Gastroesophageal sphincter (tissue), 4 donors: ENCODE data around the gene SPRTN. TPM values are rescaled to one million over a fixed set of nuclear protein-coding genes. Genes with fewer than 3 reads are reported as not detected.

Source experiments
- ATAC-seq: fragments of 150-250 bp; one replicate; pipeline ENCODE4 v1.9.1; 2016; ENCODE audit warnings: mild to moderate bottlenecking, moderate library complexity
- H3K27ac ChIP-seq, 4 donors: fragments of 200-600 bp; sonication (generic) in 3 of 4; 1 replicate in 3 of 4; 2 replicates in 1 of 4; pipeline ENCODE4 v1.5.1; 2016 to 2019
- H3K27me3 ChIP-seq: fragments of 200-600 bp; sonication (generic); one replicate; pipeline ENCODE4 v1.5.1; 2019
- H3K36me3 ChIP-seq, 2 donors: fragments of 200-600 bp; sonication (generic); one replicate each; pipeline ENCODE4 v1.5.1; 2019; ENCODE audit warnings: control low read depth in 1 of 2
- H3K4me1 ChIP-seq, 3 donors: fragments of 200-600 bp; sonication (generic); 1 replicate in 2 of 3; 2 replicates in 1 of 3; pipeline ENCODE4 v1.5.1; 2016 to 2019; ENCODE audit warnings: control low read depth in 2 of 3
- H3K4me3 ChIP-seq, 2 donors: fragments of 200-600 bp; sonication (generic); one replicate each; pipeline ENCODE4 v1.5.1; 2019; ENCODE audit warnings: mild to moderate bottlenecking in 1 of 2, moderate library complexity in 1 of 2
- H3K9me3 ChIP-seq, 3 donors: fragments of 200-600 bp; sonication (generic); one replicate each; pipeline ENCODE4 v1.5.1; 2017 to 2019; ENCODE audit warnings: control low read depth in 2 of 3
- CTCF ChIP-seq, 4 experiments: fragments of 200-600 bp in 2 of 4; fragments of 450-650 bp in 2 of 4; sonication (generic) in 1 of 4; IDR thresholded peaks; one replicate each; pipeline ENCODE4 v1.5.1; 2017 to 2019; ENCODE audit warnings: antibody characterized with exemption in 4 of 4, mild to moderate bottlenecking in 2 of 4, moderate library complexity in 2 of 4
- EP300 ChIP-seq: sonication (generic); formaldehyde crosslinking; IDR thresholded peaks from one replicate; pipeline ENCODE4 v1.6.1; 2017; ENCODE audit warnings: antibody characterized with exemption, mild to moderate bottlenecking
- POLR2A ChIP-seq, 2 donors: fragments of 450-650 bp; IDR thresholded peaks; one replicate each; pipeline ENCODE4 v1.6.1; 2017; ENCODE audit warnings: antibody characterized with exemption in 2 of 2, mild to moderate bottlenecking in 2 of 2, moderate library complexity in 1 of 2
- POLR2AphosphoS5 ChIP-seq: sonication (generic); formaldehyde crosslinking; IDR thresholded peaks from one replicate; pipeline ENCODE4 v1.6.1; 2017; ENCODE audit warnings: antibody characterized with exemption
- WGBS, 2 donors: methylation state at CpG; one replicate each; pipeline ENCODE4 v1.1.5; 2018; ENCODE audit warnings: low coverage in 1 of 2; 5-methylcytosine and 5-hydroxymethylcytosine counted together
- total RNA-seq, 4 donors: library from RNA; depleted of rRNA; stranded (reverse); fragments of >200 nt; gene quantifications; one replicate each; pipeline ENCODE4 v1.1.0, GENCODE V29; 2016

SPRTN gene
- total RNA-seq, 4 donors from 2014 or later = 15.3 to 34.7 (median 20.7) TPM

- no peak for TF ChIP-seq CTCF (IDR thresholded peaks at IDR 0.05)
- TF ChIP-seq POLR2A (IDR thresholded peaks at IDR 0.05) = no peak
- TF ChIP-seq EP300 = no peak
- TF ChIP-seq POLR2AphosphoS5 = no peak
- H3K4me1 ChIP-seq = no peaks in the 10 kb centered on the region
- no peaks in the 10 kb centered on the region for H3K9me3 ChIP-seq
- no peak overlapping the region for H3K4me3 ChIP-seq
- H3K27ac ChIP-seq = no peak overlapping the region
- no peak for ATAC-seq
- no peaks in the 10 kb centered on the region for H3K27me3 ChIP-seq
- H3K36me3 ChIP-seq = no peaks in the 10 kb centered on the region
- WGBS, 2 donors = 67 to 100% methylated on average over 1 to 5 of the region's 8 CpGs
These were observed 26.2 kb upstream of the SPRTN start for GRCh38 chr1:231311720-231312431.

DNA sequence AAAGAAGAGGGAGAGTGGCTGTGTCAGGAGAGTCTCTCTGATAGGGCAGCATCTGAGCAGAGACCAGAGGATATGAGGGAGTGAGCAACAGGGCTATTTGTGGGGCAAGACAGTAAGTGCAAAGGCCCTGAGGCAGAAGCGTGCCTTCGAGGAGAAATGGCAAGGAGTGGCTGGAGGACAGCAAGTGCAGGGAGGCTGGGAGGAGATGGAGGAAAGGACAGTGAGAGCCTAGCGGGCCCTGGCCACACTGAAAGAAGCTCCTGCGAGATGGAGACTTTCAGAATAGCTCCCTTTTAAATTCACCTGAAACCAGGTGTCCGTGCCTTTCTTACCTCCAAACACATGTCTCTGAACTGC is 25.7 kb upstream of the SPRTN start:
- TF ChIP-seq CTCF (IDR thresholded peaks at IDR 0.05) (no peak), EP300 (no peak), POLR2A (IDR thresholded peaks at IDR 0.05) (no peak), POLR2AphosphoS5 (no peak)
- H3K27ac ChIP-seq = no peak overlapping the region
- H3K4me1 ChIP-seq = no peaks in the 10 kb centered on the region
- H3K9me3 ChIP-seq = no peaks in the 10 kb centered on the region
- 98% methylated on average over 5 of the region's 5 CpGs; no CpG with 5 or more reads in 1 of the 2 donors for WGBS, 2 donors
- no peaks in the 10 kb centered on the region for H3K36me3 ChIP-seq
- H3K27me3 ChIP-seq = no peaks in the 10 kb centered on the region
- H3K4me3 ChIP-seq = no peak overlapping the region
- ATAC-seq = no peak

GRCh38 chr1:231313661-231314060 is 24.4 kb upstream of the SPRTN start:
- Histone ChIP-seq H3K27me3 (no peaks in the 10 kb centered on the region), H3K4me1 (no peaks in the 10 kb centered on the region), H3K36me3 (no peaks in the 10 kb centered on the region), H3K27ac (no peak overlapping the region), H3K9me3 (no peaks in the 10 kb centered on the region), H3K4me3 (no peak overlapping the region)
- no peak for TF ChIP-seq EP300
- no peak for TF ChIP-seq POLR2A (IDR thresholded peaks at IDR 0.05)
- no peak for TF ChIP-seq CTCF (IDR thresholded peaks at IDR 0.05)
- TF ChIP-seq POLR2AphosphoS5 = no peak
- ATAC-seq = no peak
- WGBS, 2 donors = 77 to 87% methylated on average over 3 of the region's 4 CpGs

DNA sequence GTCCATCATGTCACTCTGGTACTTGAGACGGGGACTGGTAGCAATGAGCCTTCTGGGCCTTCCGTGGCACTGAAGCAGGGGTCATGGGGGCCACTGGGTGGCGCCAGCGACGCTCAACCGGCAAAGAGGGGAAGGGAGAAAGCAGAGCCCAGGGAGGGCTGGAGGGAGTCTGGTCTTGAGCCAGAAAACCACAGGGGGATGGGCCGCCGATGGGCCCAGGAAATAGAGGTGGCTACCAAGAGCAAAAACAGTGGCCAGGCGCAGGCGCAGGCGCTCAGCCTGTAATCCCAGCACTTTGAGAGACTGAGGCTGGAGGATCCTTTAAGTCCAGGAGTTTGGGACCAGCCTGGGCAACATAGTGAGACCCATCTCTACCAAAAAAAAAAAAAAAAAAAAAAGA is 22.2 kb upstream of the SPRTN start:
- no peak overlapping the region for H3K27ac ChIP-seq
- WGBS, 2 donors = 14 to 30% methylated on average over 4 to 6 of the region's 11 CpGs
- TF ChIP-seq CTCF (IDR thresholded peaks at IDR 0.05) = peak in 1 of 4 experiments; percentile 45
- no peak for TF ChIP-seq POLR2AphosphoS5
- no peaks in the 10 kb centered on the region for H3K36me3 ChIP-seq
- H3K9me3 ChIP-seq = no peaks in the 10 kb centered on the region
- no peaks in the 10 kb centered on the region for H3K4me1 ChIP-seq
- H3K4me3 ChIP-seq = no peak overlapping the region
- no peak for ATAC-seq
- no peaks in the 10 kb centered on the region for H3K27me3 ChIP-seq

DNA sequence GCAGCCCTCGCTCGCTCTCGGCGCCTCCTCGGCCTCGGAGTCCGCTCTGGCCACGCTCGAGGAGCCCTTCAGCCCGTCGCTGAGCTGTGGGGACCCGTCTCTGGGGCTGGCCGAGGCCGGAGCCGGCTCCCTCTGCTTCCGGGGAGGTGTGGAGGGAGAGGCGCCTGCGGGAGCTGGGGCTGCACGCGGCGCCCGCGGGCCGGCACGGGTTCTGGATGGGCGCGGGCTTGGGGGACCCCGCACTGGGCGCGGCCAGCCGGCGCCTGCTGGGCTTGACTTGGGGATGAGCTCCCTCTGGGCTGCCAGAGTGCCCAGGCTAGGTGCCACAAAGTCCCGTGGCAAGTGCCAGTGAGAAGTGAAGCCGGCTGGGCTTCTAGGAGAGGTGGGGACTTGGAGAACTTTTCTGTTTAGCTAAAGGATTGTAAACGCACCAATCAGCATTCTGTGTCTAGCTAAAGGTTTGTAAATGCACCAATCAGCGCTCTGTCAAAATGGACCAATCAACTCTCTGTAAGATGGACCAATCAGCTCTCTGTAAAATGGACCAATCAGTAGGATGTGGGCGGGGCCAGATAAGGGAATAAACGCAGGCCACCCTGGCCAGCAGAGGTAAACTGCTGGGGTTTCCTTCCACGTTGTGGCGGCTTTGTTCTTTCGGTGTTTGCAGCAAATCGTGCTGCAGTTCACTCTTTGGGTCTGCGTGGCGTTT is 20.6 kb upstream of the SPRTN start:
- TF ChIP-seq POLR2A (IDR thresholded peaks at IDR 0.05) (no peak), POLR2AphosphoS5 (no peak), EP300 (no peak), CTCF (IDR thresholded peaks at IDR 0.05) (no peak)
- WGBS, 2 donors = 91 to 95% methylated on average over 8 to 16 of the region's 44 CpGs
- Histone ChIP-seq H3K27ac (no peak overlapping the region), H3K4me1 (no peaks in the 10 kb centered on the region), H3K9me3 (no peaks in the 10 kb centered on the region), H3K4me3 (no peak overlapping the region), H3K27me3 (no peaks in the 10 kb centered on the region), H3K36me3 (no peaks in the 10 kb centered on the region)
- no peak for ATAC-seq
